ENCODE data around the gene DNAJB5.
A peak's percentile ranks its signal among the peaks of the same experiment; 100 is the strongest.
"Not testable (repeated sequence)": the region's sequence is repeated elsewhere in the genome, so short reads cannot be mapped to it uniquely, and the experiment has no call there.

DNAJB5 gene

DNA sequence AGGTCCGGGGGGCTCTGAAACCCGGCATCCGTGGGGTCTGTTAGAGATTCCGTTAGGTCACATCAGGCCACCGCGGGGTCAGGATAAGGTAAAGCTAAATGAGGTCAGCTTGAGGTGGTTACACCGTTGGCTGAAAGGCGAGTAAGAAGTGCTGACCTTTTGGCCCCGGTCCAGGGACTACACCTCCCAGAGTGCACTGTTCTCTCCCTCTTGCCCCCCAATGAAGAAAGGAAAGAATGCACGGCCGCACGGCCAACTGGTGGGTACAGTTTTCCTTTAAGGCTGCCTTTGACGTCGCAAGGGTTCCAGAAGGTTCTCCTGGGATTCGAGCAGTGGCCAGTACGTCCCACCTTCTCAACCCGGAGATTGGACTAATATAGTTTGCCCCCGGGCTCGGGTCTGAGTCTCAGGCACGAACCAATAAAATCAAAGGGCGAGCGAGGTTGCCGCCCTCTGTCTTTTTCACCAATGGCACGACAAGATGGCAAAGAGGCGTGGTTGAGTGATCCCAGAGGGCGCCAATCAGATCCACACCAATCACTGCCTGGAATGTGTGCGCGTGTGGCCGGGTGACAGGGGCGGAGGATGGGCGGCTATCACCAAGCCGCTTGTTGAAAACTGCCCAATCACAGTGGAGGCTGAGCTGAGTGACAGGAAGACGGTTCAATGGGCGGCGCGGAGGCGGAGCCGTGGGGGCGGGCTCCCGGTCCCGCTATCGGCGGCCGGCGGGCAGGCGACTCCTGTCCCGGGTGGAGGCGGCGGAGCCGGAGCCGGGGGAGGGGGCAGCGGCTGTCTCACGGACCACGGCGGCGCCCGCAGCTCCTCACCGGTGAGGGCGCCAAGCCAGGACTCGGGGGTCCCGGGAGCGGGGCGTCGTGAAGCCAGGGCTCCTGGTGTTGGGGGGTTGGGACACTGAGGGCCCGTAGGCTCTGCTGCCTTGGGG lies at the start of gene DNAJB5:
Gene DNAJB5, plus strand, starts transcription at position 743 of the 943 bp plus-strand sequence. CDS start 886 bp downstream, outside the sequence.
- FAIRE-seq: peak; percentile 51

DNA sequence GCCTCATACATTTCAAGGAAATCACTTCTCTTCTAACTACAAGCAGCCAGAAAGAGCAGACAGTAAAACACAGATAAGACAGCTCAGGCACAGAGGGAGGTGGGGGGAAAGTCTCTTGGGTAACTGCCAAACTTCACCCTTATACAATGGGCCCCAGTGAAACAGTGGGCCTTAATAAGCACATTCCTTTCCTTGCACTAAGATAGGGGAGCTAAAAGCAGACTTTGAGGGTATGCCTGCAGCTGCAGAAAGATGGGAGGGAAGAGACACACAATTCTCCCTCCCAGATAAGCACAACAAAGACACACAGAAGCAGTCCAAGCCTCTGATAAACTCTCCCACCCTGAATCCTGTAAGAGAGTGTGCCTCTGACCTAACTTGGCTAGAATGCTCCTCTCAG lies 49.6 kb upstream of the DNAJB5 start:
- FAIRE-seq: not testable (repeated sequence)

DNA sequence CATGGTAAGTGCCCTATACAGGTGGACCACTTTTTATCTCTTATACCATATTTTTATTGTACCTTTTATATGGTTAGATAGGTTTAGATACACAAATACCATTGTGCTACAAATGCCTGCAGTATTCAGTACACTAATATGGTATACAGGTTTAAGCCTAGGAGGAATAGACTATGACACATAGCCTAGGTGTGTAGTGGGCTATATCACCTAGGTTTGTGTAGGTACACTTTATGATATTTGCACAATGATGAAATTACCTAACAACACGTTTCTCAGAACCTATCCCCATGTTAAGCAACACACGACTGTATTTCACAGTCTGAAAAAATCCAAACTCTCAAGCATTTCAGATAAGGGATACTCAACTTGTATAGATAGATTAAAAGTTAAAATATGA lies 41.1 kb upstream of the DNAJB5 start:
- peak; percentile 58 for FAIRE-seq

DNA sequence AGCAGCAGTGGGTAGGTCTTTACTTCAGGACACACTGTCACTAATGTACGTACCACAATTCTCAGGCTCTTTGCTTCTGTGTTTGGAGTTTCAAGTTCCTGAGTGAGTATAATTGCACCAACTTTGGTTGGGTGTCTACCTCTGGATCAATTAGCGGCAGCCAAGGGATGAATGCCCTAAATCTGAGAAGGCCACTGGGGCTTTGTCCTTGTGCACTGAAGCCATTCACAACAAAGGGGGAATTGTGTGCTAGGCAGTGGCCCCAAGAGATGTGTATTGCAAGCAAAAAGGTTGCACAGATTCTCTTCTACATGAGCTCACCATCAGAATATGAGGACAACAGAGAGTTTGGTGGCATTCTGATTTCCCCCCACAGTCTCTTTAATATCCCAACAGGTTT lies 35.3 kb upstream of the DNAJB5 start:
- no peak for FAIRE-seq

DNA sequence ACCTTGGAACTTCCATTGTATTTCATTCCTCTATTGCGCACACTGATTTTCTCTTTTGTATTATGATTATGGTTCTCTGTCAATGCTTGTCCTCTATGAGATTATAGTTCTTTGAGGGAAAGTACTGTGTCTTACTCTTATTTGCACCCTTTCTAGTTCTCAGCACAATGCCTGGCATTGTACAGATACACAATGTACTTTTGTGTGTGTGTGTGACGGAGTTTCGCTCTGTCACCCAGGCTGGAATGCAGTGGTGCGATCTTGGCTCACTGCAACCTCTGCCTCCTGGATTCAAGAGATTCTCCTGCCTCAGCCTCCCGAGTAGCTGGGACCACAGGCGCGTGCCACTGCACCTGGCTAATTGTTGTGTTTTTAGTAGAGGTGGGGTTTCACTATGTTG lies 33.5 kb upstream of the DNAJB5 start:
- FAIRE-seq: not testable (repeated sequence)

DNA sequence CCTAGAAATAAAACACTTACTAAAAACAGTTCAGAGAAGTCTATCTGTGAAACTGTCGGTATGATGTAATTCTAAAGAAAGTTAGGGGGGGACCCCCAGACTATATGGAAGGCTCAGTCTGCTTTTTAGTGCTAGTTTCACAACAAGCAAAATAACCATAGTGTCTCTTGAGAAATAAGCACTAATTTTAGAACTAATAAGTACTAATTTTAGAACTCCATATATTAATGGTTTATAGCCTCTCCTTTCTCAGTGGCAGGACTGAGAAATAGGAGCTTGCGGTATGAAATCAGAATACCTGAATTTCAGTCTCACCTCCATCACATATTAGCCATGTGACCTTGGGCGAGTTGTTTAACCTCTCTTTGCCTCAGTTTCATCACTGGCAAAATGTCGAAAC lies 32.9 kb upstream of the DNAJB5 start:
- no peak for FAIRE-seq

DNA sequence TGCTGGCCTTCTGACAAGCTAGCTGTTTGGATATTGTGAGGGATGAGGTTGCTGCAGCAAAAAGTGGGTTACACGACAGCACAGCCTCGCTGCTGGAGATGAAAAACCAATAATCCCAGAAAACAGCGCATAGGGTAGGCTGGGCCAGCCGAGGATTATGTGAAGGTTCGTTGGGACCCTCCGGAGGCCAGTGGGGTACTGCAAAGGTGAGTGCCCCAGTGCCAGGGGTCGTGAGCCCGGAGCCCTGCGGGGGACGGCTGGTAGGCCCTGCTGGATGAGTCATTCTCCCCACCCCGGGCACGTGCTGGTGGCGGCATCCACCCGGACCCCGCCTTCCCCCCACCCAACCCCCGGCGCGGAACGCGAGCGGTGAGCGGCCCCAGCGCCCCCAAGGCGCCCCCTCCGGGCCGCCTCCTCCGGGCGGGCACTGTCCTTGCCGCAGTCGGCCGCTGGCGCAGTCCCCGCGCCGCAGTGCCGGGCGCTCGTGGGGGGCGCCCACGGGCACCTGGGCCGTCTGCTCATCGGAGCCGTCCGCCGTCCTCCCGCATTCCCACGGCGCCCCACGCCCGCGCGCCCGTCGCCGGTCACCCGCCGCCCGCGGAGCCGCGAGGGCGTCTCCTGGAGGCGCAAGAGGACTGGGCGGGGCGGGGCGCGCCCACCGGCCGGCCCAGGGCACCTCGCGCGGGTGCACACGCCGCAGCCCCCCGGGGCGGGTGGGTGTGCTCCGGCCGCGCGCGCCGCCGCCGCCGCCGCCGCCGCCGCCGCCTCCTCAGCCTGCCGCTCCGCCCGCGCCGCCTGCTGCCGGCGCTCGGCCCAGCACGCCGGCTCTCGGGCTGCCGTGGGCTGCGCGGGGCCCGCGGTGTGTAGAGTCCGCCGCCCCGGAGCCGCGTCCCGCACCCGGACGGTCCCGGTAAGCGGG lies 31.8 kb upstream of the DNAJB5 start, which contains the start of gene PHF24:
Gene PHF24, plus strand, starts transcription at position 794 of the 919 bp plus-strand sequence. CDS start 13,014 bp downstream, outside the sequence.
- no peak for FAIRE-seq

DNA sequence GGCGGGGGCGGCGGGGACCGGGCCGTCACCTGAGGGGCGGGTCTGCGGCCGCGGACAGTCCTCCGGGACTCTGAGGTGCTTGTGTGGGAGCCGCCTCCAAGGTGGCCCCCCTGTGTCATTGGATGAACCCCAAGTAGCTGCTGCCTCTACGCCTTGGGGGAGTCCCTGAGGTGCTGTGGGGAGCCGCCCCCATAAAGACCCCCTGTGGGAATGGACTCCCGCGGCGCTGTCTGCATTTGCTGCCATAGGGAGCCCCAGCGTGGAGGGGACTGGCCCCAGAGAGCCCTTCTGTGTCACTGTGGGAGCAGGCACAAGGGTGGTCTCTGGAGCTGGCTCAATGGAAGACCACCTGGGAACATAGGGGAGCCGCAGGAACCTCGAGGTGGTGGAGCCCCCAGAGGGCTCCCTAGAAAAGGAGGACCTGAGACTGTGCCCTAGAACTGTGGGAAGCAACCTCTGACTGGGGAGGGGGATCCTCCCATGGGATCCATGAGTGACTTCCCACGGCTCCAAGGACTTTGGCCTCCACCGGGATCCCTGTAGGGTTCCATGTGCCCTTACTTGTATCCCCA lies 31.0 kb upstream of the DNAJB5 start:
- no peak for FAIRE-seq

DNA sequence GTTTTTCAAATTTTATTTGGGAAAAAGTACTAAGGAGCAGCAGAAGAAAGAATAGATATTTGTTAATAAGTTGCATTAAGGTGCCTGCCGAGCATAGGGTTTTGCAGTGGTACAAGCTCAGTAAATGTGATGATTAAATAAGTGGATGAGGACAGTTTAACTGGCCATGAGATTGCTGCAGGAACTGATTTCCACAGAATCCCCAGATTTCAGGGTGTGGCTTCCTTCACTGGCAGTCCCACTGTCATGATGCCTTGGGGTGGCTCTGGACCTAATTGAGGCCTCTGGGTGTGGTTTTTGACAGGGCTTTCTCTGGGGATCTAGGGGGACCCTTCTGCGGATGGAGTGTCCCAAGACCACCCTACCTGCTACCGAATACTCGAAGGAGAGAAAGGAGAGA lies 30.1 kb upstream of the DNAJB5 start:
- FAIRE-seq: no peak

DNA sequence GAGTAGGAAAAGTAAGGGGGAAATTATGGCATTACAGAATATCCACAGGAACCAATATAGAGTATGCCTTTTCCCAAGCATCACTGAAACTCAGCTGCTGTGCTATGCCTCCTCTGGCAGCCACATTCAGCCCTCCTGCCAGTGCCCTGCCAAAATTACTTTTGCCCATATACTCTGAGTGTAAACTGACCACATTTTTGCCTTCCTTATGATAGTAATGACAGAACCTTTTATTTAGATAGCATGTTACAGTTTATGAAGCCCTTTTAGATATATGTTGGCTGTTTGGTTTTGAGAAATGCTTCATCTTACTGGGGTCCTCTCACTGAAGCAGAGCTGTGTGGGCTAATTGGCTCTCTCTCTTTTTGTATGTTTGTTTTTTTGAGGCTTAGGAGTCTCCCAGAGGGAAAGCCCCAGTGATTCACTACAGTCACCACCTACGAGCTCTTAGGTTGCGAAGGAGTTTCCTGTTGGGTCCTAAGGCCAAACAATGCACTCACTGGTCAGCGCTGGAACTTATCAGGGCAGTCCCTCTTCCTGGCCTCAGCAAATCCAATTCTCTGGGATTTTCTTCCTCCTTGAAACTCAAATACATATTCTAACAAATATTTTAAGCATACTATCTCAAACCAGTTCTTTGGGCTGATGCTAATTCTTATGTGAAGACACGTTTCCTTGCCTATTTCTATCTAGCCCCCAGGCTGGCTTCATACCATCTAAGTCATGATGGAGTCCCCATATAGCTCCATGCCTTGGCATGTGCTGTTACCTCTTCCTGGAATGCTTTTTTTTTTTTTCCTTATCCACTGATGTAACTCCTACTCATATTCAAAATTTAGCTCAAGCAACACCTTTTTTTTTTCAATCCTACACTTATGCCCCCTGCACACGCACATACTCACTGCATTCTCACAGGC lies 27.7 kb upstream of the DNAJB5 start:
- no peak for FAIRE-seq

DNA sequence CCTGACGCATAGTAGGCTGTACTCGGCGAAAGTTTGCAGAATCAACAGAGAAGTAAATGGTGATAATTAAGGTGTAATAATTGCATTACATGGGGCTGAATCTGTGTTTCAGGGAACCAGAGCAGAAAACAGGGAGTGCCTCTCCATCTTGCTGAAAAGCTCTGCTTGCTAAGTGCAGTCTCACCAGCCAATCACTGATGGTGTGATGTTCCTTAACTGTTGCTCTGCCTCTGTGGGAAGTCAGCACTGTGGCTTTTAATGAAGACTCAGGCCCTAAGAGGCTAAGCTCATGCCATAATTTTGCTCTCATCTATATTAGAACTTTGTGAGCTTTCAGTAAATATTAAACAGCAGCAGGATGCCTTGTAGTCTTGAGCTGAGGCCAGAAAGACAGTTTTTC lies 27.0 kb upstream of the DNAJB5 start:
- no peak for FAIRE-seq

DNA sequence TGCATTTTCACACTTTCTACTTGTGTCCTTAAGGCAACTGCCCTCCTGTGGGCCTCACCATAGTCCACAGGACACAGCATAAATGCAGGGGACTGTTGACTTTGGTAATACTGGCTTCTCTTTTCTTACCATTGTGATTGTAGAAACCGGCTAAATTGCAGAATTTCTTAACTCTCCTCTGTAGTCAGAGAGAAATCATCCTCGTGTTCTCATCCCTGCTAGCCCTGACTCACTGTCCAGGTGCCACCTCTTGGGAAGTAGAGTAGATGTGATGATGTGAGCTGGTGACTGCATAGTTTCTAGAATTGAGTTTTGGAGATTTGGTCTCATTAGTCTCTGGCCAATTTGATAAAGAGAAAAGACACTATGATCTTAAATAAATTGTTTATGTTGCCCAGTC lies 26.0 kb upstream of the DNAJB5 start:
- no peak for FAIRE-seq

DNA sequence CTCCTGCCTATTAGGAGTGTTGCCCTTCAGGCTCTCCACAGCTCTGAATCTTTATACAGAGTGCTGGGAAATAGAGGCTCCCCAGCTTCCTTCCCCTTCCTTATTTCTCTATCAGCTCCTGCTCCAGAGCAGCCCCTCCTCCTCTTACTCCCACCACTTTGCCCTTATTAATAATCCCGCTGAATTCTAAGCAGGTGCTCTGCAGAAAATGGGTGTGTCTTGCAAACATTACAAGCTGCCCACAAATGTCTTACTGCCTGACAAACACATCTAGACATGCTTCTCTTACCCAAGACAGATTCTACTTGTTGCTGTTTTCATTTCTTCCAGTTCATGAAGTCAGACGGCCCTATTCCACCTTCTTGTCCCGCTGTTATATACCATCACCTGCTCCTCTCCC lies 25.1 kb upstream of the DNAJB5 start:
- FAIRE-seq: no peak

DNA sequence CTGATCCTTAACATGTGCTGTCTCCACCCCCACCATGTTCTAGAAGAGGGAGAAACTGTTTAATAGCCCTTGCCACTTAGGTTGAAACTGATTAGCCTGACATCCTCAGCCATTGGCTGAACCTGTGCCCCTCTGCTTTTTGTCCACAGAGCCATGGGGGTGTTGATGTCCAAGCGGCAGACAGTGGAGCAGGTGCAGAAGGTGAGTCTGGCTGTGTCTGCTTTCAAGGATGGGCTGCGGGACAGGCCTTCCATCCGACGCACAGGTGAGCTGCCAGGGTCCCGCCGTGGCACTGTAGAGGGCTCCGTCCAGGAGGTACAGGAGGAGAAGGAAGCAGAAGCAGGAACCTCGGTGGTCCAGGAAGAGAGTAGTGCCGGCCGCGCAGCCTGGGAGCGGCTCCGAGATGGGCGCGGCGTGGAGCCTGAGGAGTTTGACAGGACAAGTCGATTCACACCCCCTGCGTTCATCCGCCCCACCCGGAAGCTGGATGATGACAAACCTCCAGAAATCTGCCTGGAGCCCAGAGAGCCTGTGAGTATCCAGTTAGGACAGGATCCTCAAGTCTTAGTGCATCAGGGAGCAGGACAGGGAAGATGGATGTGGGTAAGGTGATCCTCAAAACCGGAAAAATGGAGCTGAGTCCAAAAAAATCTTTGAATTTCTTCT lies 18.3 kb upstream of the DNAJB5 start:
- FAIRE-seq: no peak

DNA sequence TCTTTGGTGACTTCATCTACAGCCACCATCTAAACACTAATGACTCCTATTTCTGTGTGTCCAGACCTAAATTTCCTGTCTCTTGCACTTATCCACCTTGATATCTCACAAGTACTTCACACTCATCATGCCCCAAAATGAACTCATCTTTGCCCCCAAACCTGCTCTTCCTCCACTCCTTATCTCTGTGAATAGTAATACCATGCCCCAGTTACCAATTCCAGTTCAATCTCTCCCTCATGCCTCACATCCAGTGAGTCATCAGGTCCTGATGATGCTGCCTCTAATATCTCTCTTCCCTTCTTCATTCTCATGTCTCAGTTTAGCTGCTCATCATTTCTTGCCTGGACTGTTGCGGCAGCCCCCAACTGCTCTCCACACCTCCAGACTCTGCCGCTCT lies 14.9 kb upstream of the DNAJB5 start:
- no peak for FAIRE-seq

DNA sequence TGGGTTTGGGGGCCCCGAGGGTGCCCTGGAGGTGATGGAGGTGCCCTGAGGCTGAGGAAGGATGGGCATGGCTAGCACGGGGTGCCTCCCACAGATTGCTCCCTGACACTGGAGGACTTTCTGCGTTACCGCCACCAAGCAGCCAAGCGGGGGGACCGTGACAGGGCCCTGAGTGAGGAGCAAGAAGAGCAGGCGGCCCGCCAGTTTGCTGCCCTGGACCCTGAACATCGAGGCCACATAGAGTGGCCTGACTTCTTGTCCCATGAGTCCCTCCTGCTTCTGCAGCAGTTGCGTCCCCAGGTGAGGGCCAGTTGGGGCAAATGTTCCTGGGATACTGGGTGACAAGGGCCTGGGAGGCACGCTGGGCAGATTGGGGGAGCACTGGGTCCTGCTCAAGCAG lies 13.1 kb upstream of the DNAJB5 start:
- no peak for FAIRE-seq

DNA sequence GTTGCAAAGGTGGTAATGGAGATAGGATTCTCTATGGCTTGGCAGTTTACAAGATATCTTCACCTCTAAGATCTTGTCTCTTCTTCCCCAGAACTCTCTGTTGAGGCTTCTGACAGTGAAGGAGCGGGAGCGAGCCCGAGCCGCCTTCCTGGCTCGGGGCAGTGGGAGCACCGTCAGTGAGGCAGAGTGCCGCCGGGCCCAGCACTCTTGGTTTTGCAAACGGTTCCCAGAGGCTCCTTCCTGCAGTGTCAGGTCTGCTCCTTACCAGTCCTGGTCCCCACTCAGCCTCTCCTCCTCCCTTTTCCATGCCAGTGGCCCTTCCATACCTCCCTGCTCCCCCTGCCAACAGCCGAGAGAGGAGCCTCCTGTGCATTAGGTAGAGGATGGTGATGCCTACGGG lies 12.6 kb upstream of the DNAJB5 start:
- no peak for FAIRE-seq

DNA sequence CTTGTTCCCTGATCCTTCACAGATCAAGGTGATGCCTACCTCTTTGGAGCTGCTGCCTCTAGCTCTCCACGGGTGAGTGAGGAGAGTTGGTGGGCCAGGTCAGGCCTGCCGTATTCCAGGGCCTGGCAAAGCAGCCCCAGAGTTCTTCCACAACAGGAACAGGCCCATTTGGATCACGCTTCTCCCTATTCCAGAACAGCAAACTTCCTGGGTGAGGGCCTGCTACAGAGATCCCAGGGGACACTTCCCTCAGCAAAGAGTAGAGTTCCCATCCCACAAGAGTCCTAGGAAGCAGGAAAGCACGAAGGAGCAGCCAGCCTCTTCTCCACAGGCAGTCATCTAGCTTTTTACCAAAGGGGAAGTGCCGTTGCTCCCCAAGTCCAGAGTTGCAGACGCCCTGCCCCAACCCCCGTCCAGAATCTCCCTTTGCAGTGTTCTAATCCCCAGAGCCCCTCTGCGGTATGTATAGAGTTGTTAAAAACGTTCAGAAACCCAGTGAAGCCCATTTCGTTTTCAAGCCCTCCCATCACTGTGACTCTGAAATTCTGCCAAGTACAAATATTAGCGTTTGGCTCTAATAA lies 9.3 kb upstream of the DNAJB5 start:
- no peak for FAIRE-seq

DNA sequence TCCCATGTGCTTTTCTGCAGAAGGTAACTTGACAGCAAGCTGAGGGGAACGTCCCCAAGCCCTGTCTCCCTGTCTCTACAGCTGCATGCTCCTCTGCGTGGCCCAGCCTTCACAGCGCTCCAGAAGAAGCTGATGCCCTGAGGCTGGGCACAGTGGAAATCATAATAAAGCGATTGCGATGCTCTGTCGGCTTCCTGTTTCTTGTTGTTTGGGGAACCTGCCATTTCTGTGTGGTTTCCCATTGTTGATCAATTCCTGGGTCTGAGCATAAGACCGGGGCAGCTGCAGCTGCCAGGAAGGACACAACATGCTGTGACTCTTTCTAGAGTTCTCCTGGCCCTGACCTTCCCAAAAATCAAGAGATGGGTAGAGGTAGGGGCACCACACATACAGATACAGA lies 7.2 kb upstream of the DNAJB5 start:
- FAIRE-seq: no peak

DNA sequence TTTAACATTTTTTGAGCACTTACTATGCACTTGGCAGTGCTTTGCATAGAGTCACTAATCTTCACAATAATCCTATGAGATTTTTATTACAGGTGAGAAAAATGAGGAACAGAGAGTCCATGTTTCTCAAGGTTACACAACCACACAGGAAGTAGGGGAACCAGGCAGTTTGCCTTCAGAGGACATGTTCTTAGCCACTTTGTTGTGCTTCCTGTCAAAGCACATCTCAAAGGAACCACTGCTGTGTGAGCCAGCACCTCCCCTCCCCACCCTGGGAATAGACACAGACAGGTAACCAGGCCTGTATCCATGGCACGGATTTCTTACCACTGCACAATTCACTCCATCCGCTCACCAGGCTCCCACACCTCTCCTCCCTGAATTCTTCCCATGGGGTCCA lies 6.3 kb upstream of the DNAJB5 start:
- FAIRE-seq: no peak

DNA sequence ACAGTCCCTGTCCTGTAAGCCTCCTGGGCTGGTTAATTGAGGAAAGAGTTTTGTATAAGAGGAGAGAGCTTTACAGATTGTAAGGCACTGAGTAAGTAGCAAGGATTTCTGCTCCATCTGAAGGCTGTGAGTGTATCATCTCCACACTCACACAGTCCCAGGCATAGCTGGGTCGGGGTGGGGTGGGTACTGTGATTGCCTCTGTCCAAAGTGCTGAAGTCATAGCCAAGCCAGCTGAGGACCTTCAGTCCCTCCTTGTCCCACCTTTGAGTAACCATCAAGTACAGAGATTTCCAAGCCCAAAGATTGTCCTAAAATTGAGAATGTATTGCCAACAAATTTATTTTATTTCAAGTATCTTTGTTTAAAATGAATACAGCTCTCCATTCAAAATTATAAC lies 5.5 kb upstream of the DNAJB5 start:
- FAIRE-seq: no peak

Measured in colon (tissue), 2 donors.